Stimulated activated CD8-positive, alpha-beta memory T cell treated with anti-CD3 and anti-CD28 coated beads, Interleukin-2, amount 100 ng/mL, for 1 hour (primary cell): ENCODE measurements around the gene SMS.

Experiments
- DNase-seq, 2 donors: peaks; one replicate each; pipeline ENCODE4 v3.0.0-alpha.2; 2020; ENCODE audit warnings: low read depth in 2 of 2

The SMS gene

GRCh38 chrX:21982311-21982710 lies 41.8 kb downstream of the SMS start:
- DNase-seq, result no peak

GRCh38 chrX:21985332-21985777 lies 44.8 kb downstream of the SMS start:
- peak; percentile 17 to 21 for DNase-seq

GRCh38 chrX:21986596-21986995 lies 46.1 kb downstream of the SMS start:
- DNase-seq, result no peak

- no peak for DNase-seq
Measured at GRCh38 chrX:21989384-21989783, 48.9 kb downstream of the SMS start.

- no peak for DNase-seq
Measured at GRCh38 chrX:21990832-21991231, 50.3 kb downstream of the SMS start.

- DNase-seq, result no peak
Measured at GRCh38 chrX:21991504-21991903, 51.0 kb downstream of the SMS start.

GRCh38 chrX:21993265-21993664 lies 52.8 kb downstream of the SMS start:
- DNase-seq, result no peak

GRCh38 chrX:21996872-21997455 lies 56.5 kb downstream of the SMS start:
- no peak for DNase-seq

- DNase-seq, result no peak
Measured at GRCh38 chrX:21998037-21998436, 57.5 kb downstream of the SMS start.

- DNase-seq, result no peak
Measured at GRCh38 chrX:22004866-22005265, 64.4 kb downstream of the SMS start.

- DNase-seq, result no peak
Measured at GRCh38 chrX:22012051-22012450, 71.5 kb downstream of the SMS start.

- no peak for DNase-seq
Measured at GRCh38 chrX:22012931-22013330, 72.4 kb downstream of the SMS start.

- no peak for DNase-seq
Measured at GRCh38 chrX:22015139-22015750, 74.7 kb downstream of the SMS start.

- no peak for DNase-seq
Measured at GRCh38 chrX:22021751-22022324, 81.3 kb downstream of the SMS start.

- DNase-seq, result no peak
Measured at GRCh38 chrX:22024577-22024976, 84.1 kb downstream of the SMS start.

- no peak for DNase-seq
Measured at GRCh38 chrX:22025751-22026150, 85.2 kb downstream of the SMS start.

GRCh38 chrX:22026731-22027130 lies 86.2 kb downstream of the SMS start:
- DNase-seq, result no peak

- DNase-seq, result no peak
Measured at GRCh38 chrX:22032084-22032483, 91.6 kb downstream of the SMS start, which contains the start of gene PHEX. Gene PHEX, plus strand, starts transcription at chrX:22032325. Its CDS starts 681 bp downstream, at chrX:22033006.

- DNase-seq, result no peak
Measured at GRCh38 chrX:22032506-22032905, 92.0 kb downstream of the SMS start.

GRCh38 chrX:22033818-22034217 lies 93.3 kb downstream of the SMS start:
- no peak for DNase-seq

GRCh38 chrX:22035236-22035635 lies 94.7 kb downstream of the SMS start:
- DNase-seq, result no peak

GRCh38 chrX:22037225-22037624 lies 96.7 kb downstream of the SMS start:
- DNase-seq, result no peak

- no peak for DNase-seq
Measured at GRCh38 chrX:22037911-22038537, 97.5 kb downstream of the SMS start.
